Inferior parietal cortex (tissue), 1 donor: ENCODE results near the gene PPEF2.
A peak's percentile ranks its signal among the peaks of the same experiment; 100 is the strongest.
"Not testable (repeated sequence)": the region's sequence is repeated elsewhere in the genome, so short reads cannot be mapped to it uniquely, and the experiment has no call there.

Experiments
- DNase-seq: peaks from one replicate; pipeline ENCODE4 v3.0.0-alpha.2; 2016; ENCODE audit errors: extremely low spot score

PPEF2 gene

DNA sequence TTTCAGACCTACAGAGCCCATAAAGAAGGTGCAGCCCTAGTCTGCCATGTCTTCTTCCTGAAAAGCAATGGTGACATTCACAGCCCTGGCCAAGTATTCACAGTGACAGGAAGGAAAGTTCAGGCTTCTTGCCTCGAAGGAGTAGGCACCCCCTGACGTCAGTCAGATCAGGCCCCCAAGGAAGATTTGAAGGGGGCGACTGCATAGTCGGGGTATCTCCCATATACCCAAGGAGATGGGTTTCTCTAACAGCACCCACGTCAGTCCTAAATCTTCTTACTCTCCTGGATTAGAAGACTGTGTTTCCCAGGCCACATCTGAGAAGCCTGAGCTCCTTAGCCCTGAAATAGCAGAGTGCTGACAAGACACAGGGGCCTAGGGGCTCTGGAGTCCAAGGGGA lies at the start of gene PPEF2:
PPEF2 (minus strand) TSS at position 101 of the 400 bp plus-strand sequence. CDS start 6,127 bp downstream, outside the sequence.
- no peak for DNase-seq

DNA sequence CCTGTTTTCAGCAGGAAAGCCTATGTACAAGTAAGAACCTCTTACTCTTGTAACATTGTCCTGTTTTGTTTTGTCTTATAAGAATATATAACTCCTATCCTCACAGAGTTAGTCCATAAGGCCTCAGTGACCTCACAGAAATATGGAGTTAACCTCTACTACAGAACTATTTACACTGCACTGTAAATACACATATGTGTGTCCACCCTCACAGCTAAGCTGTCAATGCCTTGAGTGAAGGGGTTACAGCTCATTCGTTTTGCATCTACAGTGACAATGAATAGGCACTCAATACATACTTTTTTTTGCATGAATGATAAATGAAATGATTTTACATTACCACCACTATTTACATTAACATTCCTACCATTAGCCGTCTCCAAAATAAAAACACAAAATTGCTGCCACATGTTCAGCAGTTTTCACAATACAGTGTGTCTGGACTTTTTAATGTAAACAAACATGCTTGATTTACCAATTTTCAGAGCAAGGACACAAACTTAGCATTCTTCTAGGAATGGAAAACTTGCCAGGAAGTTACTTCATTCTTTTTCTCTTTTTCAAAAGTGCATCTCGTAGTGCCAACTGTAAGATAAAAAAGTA lies 48.1 kb upstream of the PPEF2 start:
- no peak for DNase-seq

GRCh38 chr4:75948822-75949444 lies 46.7 kb upstream of the PPEF2 start:
- DNase-seq = no peak

DNA sequence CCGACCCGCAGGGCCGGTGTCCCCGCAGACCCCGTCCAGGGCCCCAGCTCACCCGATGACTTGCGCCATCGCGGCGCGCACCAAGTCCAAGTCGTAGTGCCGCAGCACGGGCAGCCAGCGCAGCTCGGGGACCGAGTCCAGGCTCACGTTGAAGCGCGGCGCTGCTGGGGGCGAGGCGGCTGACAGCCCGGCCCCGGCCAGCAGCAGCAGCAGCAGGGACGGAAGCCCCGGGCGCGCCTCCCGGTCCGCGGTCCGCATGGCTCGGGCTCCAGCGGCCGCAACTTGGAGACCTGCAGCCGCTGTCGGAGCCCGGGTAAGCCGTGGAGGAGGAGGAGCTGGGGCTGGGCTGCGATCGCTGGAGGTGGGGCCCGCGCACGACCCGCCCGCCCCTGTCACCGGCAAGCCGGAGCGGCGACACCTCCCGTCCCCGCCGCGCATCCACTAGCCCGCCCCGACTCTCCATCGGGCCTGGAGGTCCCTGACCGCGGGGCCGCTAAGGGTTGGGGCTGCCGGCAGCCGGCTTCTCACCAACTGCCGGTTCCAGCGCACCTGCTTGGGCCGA lies 38.5 kb upstream of the PPEF2 start, which contains the start of gene NAAA:
NAAA (minus strand) TSS at position 322 of the 562 bp plus-strand sequence; CDS start at position 258, 64 bp downstream.
- peak; percentile 34 for DNase-seq

DNA sequence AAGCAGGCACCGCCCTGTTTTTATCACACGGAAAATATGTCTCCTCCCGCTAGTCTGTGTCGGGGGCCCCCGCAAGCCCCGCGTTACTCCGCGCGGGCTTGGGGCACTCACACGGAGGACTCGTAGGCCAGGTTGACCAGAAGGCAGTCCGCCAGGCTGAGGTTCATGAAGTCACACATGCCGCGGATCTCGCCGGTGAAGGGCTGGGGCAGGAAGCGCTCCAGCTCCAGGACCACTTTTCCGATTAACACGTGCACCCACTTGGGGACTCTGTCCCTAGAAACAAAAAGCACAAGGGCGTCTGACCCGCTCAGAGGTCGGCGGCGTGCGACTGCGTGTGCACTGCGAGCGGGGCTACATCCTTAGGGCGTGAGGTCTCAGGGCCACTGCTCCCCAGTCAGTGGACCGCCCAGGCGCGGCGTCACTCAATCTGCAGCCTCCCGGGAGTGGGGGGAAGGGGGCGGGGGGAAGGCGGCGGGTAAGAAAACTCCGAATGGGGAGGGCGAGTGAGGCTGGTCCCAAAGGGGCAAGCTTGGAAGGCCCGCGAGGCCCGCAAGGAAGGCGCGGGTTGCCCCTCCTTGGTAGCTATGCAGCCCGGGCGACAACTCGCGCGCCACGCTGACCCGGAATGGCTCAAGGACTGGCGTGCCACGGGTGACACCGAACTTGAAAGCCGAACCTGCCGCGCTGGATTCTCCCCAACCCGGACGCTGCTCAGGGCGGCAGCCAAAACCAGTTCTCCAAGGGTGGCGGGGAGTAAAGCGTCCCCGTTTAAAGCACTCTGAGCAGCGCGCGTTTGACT lies 37.8 kb upstream of the PPEF2 start:
- peak; percentile 40 for DNase-seq

DNA sequence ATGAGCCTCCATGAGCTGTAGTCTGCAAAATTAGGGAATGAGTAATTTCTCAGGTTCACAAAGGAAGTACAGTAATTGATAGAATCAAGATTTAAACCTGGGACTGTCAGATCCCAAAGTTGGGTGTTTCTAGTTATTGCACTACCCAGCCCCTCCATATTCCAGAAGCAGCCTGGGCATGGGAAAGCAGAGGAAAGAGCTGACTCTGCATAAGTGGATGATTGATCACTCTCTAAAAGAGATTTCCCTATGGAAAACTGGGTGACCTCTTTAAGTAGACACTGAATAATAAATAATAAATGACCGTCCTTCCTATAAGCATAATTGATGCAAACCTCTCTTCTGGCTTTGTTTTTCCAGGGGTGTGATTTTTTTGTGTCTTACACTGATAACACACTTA lies 33.4 kb upstream of the PPEF2 start:
- DNase-seq = no peak

DNA sequence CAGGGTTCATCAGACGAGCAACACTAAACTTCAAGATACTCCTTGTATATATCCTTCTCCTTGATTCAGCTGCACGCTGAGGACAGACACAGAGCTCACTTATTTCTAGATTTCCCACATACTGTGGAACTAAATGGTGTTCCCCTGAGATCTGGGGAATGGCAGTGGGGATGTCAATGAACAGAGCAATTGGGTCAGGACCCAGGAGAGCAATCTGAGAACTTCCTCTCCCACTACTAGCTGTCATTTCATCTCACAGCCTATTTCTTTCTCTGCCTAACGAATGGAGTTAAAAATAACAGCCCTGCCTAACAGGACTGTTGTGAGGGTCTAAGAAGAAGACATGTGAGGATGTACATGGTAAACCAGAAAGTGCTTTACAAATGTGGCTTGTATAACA lies 27.9 kb upstream of the PPEF2 start:
- DNase-seq = no peak

DNA sequence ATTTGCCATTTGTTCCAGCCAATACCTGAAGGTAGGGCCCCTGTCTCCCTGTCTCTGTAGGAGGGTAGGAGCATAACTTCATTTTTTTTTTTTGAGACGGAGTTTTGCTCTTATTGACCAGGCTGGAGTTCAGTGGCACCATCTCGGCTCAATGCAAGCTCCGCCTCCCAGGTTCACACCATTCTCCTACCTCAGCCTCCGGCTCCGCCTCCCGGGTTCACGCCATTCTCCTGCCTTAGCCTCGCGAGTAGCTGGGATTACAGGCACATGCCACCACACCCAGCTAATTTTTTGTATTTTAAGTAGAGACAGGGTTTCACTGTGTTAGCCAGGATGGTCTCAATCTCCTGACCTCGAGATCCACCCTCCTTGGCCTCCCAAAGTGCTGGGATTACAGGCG lies 22.7 kb upstream of the PPEF2 start:
- DNase-seq = not testable (repeated sequence)

- DNase-seq = no peak
Observed at GRCh38 chr4:75924309-75924827, 22.1 kb upstream of the PPEF2 start.

GRCh38 chr4:75922588-75922987 lies 20.3 kb upstream of the PPEF2 start:
- no peak for DNase-seq

DNA sequence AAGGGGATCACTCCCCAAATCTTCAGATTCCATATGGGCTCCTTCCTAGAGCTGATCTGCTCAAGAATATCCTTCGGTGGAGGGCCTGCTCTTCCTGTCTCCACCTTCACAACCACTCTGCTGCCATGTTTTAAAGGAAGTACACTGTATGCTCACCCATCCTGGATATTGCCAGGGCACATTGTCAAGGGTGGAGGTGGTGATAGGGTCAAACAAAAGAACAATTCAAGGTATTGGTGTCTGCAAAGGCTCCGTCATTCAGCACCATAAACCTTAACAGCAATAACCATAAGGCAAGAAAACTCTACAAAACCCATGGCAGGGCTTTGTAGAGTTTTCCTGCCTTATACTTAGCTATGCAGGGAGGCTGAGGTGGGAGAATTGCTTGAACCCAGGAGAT lies 19.7 kb upstream of the PPEF2 start:
- no peak for DNase-seq

DNA sequence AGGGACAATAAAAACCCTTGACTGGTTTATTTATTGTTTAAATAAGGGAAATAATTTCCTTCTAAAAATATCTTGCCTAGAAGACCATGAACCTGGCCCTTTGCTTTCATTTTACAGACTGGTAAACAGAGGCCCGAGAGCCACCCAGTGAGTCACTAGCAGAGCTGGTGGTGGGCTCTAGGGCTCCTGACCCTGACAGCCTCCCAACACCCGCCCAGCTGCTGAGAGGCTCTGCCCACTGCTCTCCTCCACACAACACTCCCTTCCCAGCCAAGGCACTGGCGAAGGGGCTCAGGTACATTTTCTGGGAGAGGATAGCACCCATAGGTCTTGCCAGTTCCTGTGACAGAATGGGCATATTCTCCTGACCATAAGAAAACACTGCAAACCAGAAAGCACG lies 18.1 kb upstream of the PPEF2 start:
- no peak for DNase-seq

DNA sequence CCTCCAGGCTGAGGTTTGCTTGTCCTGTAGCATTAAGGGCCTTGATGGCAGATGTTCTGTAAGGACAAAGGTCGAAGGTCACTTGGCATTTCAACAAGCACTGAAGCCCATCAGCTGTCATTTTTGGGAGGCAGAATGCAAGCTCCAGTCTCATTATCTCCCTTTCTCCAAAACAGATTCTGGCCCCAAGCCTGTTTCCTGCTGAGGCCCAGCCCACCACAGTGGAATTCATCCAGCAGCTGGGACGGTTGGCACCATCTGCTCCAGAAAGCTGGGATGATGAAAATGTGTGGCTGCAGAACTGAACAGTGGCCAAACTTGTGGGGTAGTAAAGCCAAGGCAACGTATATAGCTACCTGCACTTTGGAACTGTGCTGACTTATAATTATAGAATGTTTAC lies 17.7 kb upstream of the PPEF2 start:
- DNase-seq = peak; percentile 65

GRCh38 chr4:75916091-75916661 lies 13.9 kb upstream of the PPEF2 start:
- DNase-seq = peak; percentile 40

GRCh38 chr4:75912968-75913367 lies 10.7 kb upstream of the PPEF2 start:
- DNase-seq = no peak

DNA sequence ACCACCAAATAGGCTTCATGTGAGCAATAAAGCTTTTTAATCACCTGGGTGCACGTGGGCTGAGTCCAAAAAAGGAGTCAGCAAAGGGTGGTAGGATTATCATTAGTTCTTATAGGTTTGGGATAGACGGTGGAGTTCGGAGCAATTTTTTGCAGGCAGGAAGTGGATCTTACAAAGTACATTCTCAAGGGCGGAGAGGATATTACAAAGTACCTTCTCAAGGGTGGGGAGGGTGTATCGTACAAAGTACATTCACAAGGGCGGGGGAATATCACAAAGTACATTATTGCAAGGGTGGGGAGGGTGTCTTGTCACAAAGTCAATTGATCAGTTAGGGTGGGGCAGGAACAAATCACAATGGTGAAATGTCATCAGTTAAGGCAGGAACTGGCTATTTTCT lies 8.6 kb upstream of the PPEF2 start:
- DNase-seq = not testable (repeated sequence)

DNA sequence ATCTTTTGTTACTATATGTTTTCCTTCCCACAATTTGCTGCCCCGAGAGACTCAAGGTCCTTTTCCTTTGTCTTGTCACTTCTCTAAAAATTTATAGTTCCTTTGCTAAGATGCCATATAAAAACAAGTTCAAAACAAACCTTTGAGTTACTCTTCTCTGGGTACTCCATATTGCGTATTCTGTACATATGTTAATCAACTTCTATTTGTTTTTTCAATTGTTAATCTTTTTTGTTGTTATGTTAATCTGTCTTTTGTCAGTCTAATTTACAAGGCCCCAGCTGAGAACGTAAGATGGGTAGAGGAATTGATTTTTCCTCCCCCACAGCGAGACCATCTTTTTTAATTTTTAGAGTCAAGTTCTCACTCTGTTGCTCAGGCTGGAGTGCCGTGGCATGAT lies 7.2 kb upstream of the PPEF2 start:
- no peak for DNase-seq

- no peak for DNase-seq
Observed at GRCh38 chr4:75908555-75908954, 6.3 kb upstream of the PPEF2 start.

- no peak for DNase-seq
Observed at GRCh38 chr4:75907966-75908365, 5.7 kb upstream of the PPEF2 start.

GRCh38 chr4:75904076-75904475 lies 1.8 kb upstream of the PPEF2 start:
- DNase-seq = no peak

DNA sequence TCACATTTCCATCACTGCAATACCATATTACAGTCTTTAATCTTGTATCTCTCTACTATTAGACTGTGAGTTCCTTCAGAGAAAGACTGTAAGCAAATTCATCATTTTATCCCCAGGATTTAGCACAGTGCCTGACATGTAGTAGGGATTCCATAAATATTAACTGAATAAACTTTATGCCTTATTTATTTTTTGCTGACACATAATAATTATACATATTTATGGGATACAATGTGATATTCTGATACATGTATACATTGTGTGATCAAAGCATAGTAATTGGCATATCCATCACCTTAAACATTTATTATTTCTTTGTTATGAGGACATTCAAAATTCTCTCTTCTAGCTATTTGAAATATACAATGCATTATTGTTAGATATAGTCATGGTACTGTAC lies 3.7 kb downstream of the PPEF2 start:
- DNase-seq = no peak

DNA sequence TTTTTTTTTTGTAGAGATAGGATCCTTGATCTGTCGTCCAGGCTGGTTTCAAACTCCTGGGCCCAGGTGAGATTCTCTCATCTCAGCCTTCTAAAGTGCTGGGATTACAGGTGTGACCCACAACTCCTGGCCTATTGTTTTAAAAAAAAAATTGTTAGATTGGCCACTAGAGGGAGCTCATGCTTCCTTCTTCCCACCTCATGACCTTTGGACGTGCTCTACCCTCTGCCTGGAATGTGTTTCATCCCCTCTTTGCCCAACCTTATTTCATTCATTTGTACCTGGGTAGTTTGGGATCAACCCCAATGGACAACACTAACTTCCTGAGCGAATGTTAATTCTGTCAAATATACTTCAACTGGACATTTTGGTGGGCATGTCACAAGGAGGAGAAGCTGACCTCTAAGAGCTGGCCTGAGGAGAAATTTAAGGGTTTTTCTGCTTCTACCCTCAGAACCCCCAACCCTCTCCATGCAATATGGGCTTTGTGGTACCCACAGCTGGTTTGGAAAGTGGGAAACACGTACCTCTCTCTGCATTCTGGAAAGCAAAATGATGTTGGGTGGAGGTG lies 6.4 kb downstream of the PPEF2 start:
- DNase-seq = no peak
